Ovary (tissue), 9 donors: ENCODE measurements around the gene SRCAP. TPM values are rescaled to one million over a fixed set of nuclear protein-coding genes. Genes with fewer than 3 reads are reported as not detected.
A peak's percentile ranks its signal among the peaks of the same experiment; 100 is the strongest.

Source experiments
- DNase-seq, 5 donors: peaks; one replicate each; pipeline ENCODE4 v3.0.0-alpha.2; 2019 to 2020
- H3K27ac ChIP-seq, 2 donors: fragments of 200-600 bp; one replicate each; pipeline versions ENCODE4 v1.5.1 to v1.8.0; 2019 to 2022
- H3K27me3 ChIP-seq: fragments of 200-600 bp; one replicate; pipeline ENCODE4 v1.8.0; 2022
- H3K36me3 ChIP-seq: fragments of 200-600 bp; sonication (generic); one replicate; pipeline ENCODE4 v1.5.1; 2019
- H3K4me1 ChIP-seq: one replicate; pipeline ENCODE4 v1.8.1; 2013; ENCODE audit warnings: mild to moderate bottlenecking, moderate library complexity; ENCODE audit not compliant: insufficient read depth
- H3K4me3 ChIP-seq: fragments of 200-600 bp; sonication (generic); one replicate; pipeline ENCODE4 v1.5.1; 2017
- H3K9me3 ChIP-seq, 2 donors: fragments of 200-600 bp in 1 of 2; sonication (generic) in 1 of 2; one replicate each; pipeline versions ENCODE4 v1.5.1 to v1.8.1; 2013 to 2019; ENCODE audit warnings: mild to moderate bottlenecking in 1 of 2, moderate library complexity in 1 of 2
- EP300 ChIP-seq: sonication (generic); formaldehyde crosslinking; IDR thresholded peaks from one replicate; pipeline ENCODE4 v1.6.1; 2017; ENCODE audit warnings: antibody characterized with exemption
- POLR2A ChIP-seq: fragments of 450-650 bp; IDR thresholded peaks from one replicate; pipeline ENCODE4 v1.6.1; 2017; ENCODE audit warnings: antibody characterized with exemption, mild to moderate bottlenecking, moderate library complexity
- WGBS, 3 donors: extraction: QIAGEN DNeasy Blood & Tissue Kit in 1 of 3; methylation state at CpG; one replicate each; pipeline versions ENCODE4 v1.1.5 to v1.1.7; 2013 to 2017; 5-methylcytosine and 5-hydroxymethylcytosine counted together
- intact Hi-C, 4 donors: fragments of 100-400 bp; cut with DNase I; formaldehyde crosslinking; loops; one replicate each; pipeline versions ENCODE4 v1.11.0 to v1.15.1; 2022 to 2023
- polyA plus RNA-seq, 2 donors: library from polyadenylated mRNA; stranded (reverse); fragments of 200-250 nt in 1 of 2; fragments of 350-450 nt in 1 of 2; fragmentation: Illumina TruSeq in 1 of 2; extraction: RNeasy Lipid Tissue Mini Kit (QIAGEN cat#74804) in 1 of 2; gene quantifications; one replicate each; pipeline ENCODE4 v1.2.3, GENCODE V29; 2013 to 2014
- total RNA-seq, 7 donors: library from RNA; depleted of rRNA in 2 of 7; stranded (reverse); fragments of >200 nt in 2 of 7; fragmentation: NEBNext Ultra II Directional in 3 of 7; extraction: Animal tissue kit (Norgen Biotek cat#: 25700) in 3 of 7; gene quantifications; one replicate each; pipeline versions ENCODE4 v1.1.0 to v1.2.4, GENCODE V29; 2016 to 2023
- TF ChIP-seq, protein P1 (sequence below), 3 donors: fragments of 450-650 bp in 2 of 3; fragments of 200-600 bp in 1 of 3; IDR thresholded peaks; one replicate each; pipeline versions ENCODE4 v1.5.1 to v1.8.0; 2016 to 2022; ENCODE audit warnings: antibody characterized with exemption in 3 of 3, mild to moderate bottlenecking in 1 of 3
- donor health status: DM: no; HTN: no; CAD: no; lungs with moderate emphysema.
- donor health status: DM: no; HTN: no; CAD: no.
- donor health status: Bipolar disorder and iron deficiency.
- donor health status: DM: yes; HTN: yes; CAD: no.
- donor health status: DM: no; HTN: no; CAD: no.
- donor health status: DM: yes; HTN: yes; CAD: no.

SRCAP gene
- total and polyA plus RNA-seq, 9 donors: 11.4 to 73.1 (median 46.1) TPM

- Histone ChIP-seq H3K27me3 (no peaks in the 10 kb centered on the region), H3K36me3 (no peaks in the 10 kb centered on the region), H3K4me1 (peaks cover 9% of the 10 kb centered on the region), H3K27ac (no peak overlapping the region), H3K4me3 (no peak overlapping the region), H3K9me3 (no peaks in the 10 kb centered on the region)
- 87 to 91% (median 89%) methylated on average over 12 of the region's 12 CpGs for WGBS, 3 donors
- peak in 2 of 5 donors; percentile 40 to 50 for DNase-seq
- intact Hi-C loops: loop anchor here in 1 of 4 donors (5.0 to 10.0 kb wide), 3 partner anchors 41 to 281 kb away; partner anchors contain the start of genes MYL11, SRCAP, TBC1D10B and ZNF785
- TF ChIP-seq, protein P1, sequence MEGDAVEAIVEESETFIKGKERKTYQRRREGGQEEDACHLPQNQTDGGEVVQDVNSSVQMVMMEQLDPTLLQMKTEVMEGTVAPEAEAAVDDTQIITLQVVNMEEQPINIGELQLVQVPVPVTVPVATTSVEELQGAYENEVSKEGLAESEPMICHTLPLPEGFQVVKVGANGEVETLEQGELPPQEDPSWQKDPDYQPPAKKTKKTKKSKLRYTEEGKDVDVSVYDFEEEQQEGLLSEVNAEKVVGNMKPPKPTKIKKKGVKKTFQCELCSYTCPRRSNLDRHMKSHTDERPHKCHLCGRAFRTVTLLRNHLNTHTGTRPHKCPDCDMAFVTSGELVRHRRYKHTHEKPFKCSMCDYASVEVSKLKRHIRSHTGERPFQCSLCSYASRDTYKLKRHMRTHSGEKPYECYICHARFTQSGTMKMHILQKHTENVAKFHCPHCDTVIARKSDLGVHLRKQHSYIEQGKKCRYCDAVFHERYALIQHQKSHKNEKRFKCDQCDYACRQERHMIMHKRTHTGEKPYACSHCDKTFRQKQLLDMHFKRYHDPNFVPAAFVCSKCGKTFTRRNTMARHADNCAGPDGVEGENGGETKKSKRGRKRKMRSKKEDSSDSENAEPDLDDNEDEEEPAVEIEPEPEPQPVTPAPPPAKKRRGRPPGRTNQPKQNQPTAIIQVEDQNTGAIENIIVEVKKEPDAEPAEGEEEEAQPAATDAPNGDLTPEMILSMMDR (IDR thresholded peaks at IDR 0.05): no peak
- TF ChIP-seq POLR2A: no peak
- TF ChIP-seq EP300: no peak
These were observed 43.1 kb upstream of the SRCAP start for GRCh38 chr16:30655815-30656347.

DNA sequence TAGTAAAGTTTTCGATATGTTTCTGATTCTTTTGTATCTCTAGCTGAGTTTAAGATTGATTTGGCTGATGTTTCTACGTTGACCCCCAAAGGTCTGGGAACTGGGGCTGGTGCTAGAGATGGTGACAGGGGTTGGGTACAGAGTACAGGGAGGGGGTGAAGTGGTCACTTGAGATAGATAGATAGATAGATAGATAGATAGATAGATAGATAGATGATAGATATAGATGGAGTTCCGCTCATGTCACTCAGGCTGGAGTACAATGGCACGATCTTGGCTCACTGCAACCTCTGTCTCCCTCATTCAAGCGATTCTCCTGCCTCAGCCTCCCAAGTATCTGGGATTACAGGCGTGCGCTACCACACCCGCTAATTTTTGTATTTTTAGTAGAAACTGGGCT lies 42.6 kb upstream of the SRCAP start:
- Histone ChIP-seq H3K36me3 (no peaks in the 10 kb centered on the region), H3K27me3 (no peaks in the 10 kb centered on the region), H3K4me1 (peaks cover 13% of the 10 kb centered on the region), H3K9me3 (no peaks in the 10 kb centered on the region), H3K27ac (no peak overlapping the region), H3K4me3 (no peak overlapping the region)
- no peak for DNase-seq
- 89 to 92% (median 90%) methylated on average over 8 of the region's 8 CpGs for WGBS, 3 donors
- intact Hi-C loops: loop anchor here in 1 of 4 donors (5.0 to 10.0 kb wide), 3 partner anchors 41 to 282 kb away; partner anchors contain the start of genes MYL11, SRCAP, TBC1D10B and ZNF785
- TF ChIP-seq EP300: no peak
- TF ChIP-seq, protein P1 (IDR thresholded peaks at IDR 0.05): no peak

GRCh38 chr16:30656974-30657865 lies 41.8 kb upstream of the SRCAP start:
- WGBS, 3 donors: 27 to 31% (median 28%) methylated on average over 32 of the region's 32 CpGs
- H3K4me1 ChIP-seq: peaks cover 10% of the 10 kb centered on the region

More at GRCh38 chr16:30656974-30657865, 41.8 kb upstream of the SRCAP start:
- peak; percentile 23 for TF ChIP-seq POLR2A
- TF ChIP-seq, protein P1 (IDR thresholded peaks at IDR 0.05): no peak
- Histone ChIP-seq H3K4me3 (peak overlapping the region; percentile 44), H3K27me3 (no peaks in the 10 kb centered on the region), H3K27ac (peak overlapping the region in 1 of 2 donors; percentile 77), H3K9me3 (no peaks in the 10 kb centered on the region), H3K36me3 (no peaks in the 10 kb centered on the region)
- intact Hi-C loops: loop anchor here in 1 of 4 donors (5.0 to 10.0 kb wide), 3 partner anchors 40 to 282 kb away; partner anchors contain the start of genes MYL11, SRCAP, TBC1D10B and ZNF785
- peak in 2 of 5 donors; percentile 46 to 54 for DNase-seq
